ENCODE measurements around the gene DAZL. TPM values are rescaled to one million over a fixed set of nuclear protein-coding genes. Genes with fewer than 3 reads are reported as not detected.

DAZL gene, protein sequence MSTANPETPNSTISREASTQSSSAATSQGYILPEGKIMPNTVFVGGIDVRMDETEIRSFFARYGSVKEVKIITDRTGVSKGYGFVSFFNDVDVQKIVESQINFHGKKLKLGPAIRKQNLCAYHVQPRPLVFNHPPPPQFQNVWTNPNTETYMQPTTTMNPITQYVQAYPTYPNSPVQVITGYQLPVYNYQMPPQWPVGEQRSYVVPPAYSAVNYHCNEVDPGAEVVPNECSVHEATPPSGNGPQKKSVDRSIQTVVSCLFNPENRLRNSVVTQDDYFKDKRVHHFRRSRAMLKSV
- 21.2 and 21.7 TPM in 2 replicates for total RNA-seq (2021)
- long read RNA-seq, transcript DAZL-202 (11 exons, 3,050 nt) = major isoform, 5 of 276 reads
- long read RNA-seq, partial matches to known transcripts = 149 of 276 reads
- long read RNA-seq, other reads (novel, unspliced or antisense) = 122 of 276 reads

GRCh38 chr3:16604887-16605602 lies at the start of gene DAZL:
Gene DAZL, minus strand, starts transcription at chr3:16605423. Its CDS starts 218 bp downstream, at chr3:16605205.
- Histone ChIP-seq H4K20me1 (ENCODE audit: control insufficient read depth, insufficient read depth, insufficient read length) (no peaks in the 10 kb centered on the region), H4K8ac (replicated peaks; ENCODE audit: insufficient read length, low read depth, low read length) (no peak within 1 kb of the TSS), H3K4ac (ENCODE audit: low read depth, low read length) (no peak within 1 kb of the TSS), H3K27me3 (ENCODE audit: insufficient read depth, low read length) (no peaks in the 10 kb centered on the region), H3K23me2 (ENCODE audit: insufficient read length, low read depth, low read length, poor library complexity, severe bottlenecking) (no peaks in the 10 kb centered on the region), H2BK120ac (ENCODE audit: low read depth, low read length, poor library complexity, severe bottlenecking) (no peak within 1 kb of the TSS), H2BK15ac (ENCODE audit: low read depth, low read length) (no peak within 1 kb of the TSS), H2BK12ac (ENCODE audit: insufficient read length, low read depth, low read length) (no peak within 1 kb of the TSS), H4K91ac (ENCODE audit: insufficient read length, low read depth, low read length) (no peak within 1 kb of the TSS), H3K4me1 (ENCODE audit: insufficient read depth, low read length) (peaks cover 2% of the 10 kb centered on the region; the same call in 1 of the 2 replicates), H3K9ac (ENCODE audit: extremely low read depth, insufficient read length, low read length) (no peak within 1 kb of the TSS), H3K4me2 (ENCODE audit: insufficient read depth, insufficient read length, low read length) (no peak within 1 kb of the TSS), H2AFZ (ENCODE audit: low read length) (no peak within 1 kb of the TSS), H3K14ac (ENCODE audit: insufficient read depth, low read length) (no peak within 1 kb of the TSS; the same call in 1 of the 2 replicates), H3K27ac (ENCODE audit: insufficient read length, low read depth, low read length) (no peak within 1 kb of the TSS), H3K18ac (ENCODE audit: insufficient read length, low read depth, low read length) (no peak within 1 kb of the TSS), H3K56ac (ENCODE audit: insufficient read length, low read depth, low read length) (no peak within 1 kb of the TSS), H3K23ac (ENCODE audit: insufficient read length, low read depth, low read length) (no peak within 1 kb of the TSS), H2BK20ac (ENCODE audit: low read depth, low read length, poor library complexity, severe bottlenecking) (no peak within 1 kb of the TSS), H2BK5ac (ENCODE audit: insufficient read length, low read length) (no peak within 1 kb of the TSS), H2AK5ac (ENCODE audit: insufficient read length, low read length) (no peak within 1 kb of the TSS), H3K79me1 (ENCODE audit: insufficient read depth, low read depth, low read length, poor library complexity, severe bottlenecking) (no peaks in the 10 kb centered on the region), H3K79me2 (ENCODE audit: insufficient read depth, low read length) (no peaks in the 10 kb centered on the region), H3T11ph (ENCODE audit: low read length) (no peak within 1 kb of the TSS), H3K9me3 (ENCODE audit: control insufficient read depth, low read depth, low read length) (no peaks in the 10 kb centered on the region), H4K5ac (ENCODE audit: insufficient read length, low read depth, low read length) (no peak within 1 kb of the TSS)
- TF ChIP-seq, protein P1, sequence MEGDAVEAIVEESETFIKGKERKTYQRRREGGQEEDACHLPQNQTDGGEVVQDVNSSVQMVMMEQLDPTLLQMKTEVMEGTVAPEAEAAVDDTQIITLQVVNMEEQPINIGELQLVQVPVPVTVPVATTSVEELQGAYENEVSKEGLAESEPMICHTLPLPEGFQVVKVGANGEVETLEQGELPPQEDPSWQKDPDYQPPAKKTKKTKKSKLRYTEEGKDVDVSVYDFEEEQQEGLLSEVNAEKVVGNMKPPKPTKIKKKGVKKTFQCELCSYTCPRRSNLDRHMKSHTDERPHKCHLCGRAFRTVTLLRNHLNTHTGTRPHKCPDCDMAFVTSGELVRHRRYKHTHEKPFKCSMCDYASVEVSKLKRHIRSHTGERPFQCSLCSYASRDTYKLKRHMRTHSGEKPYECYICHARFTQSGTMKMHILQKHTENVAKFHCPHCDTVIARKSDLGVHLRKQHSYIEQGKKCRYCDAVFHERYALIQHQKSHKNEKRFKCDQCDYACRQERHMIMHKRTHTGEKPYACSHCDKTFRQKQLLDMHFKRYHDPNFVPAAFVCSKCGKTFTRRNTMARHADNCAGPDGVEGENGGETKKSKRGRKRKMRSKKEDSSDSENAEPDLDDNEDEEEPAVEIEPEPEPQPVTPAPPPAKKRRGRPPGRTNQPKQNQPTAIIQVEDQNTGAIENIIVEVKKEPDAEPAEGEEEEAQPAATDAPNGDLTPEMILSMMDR (conservative IDR thresholded peaks at IDR 0.05) = no peak
- no peak for DNase-seq
- Mint-ChIP-seq H3K36me3 (ENCODE audit: insufficient read depth in 1 of 3, low read depth in 3 of 3) (peaks cover 2 to 14% (median 11%) of the 10 kb centered on the region in 3 experiments; a peak in 5 of 7 replicates), H3K27me3 (ENCODE audit: low read depth) (no peaks in the 10 kb centered on the region), H3K9me3 (peaks cover 11% of the 10 kb centered on the region in 2 experiments; a peak in 4 of 5 replicates), H3K4me1 (peaks cover 52 to 57% of the 10 kb centered on the region in 2 experiments), H3K4me3 (no peak within 1 kb of the TSS), H3K27ac (peak within 1 kb of the TSS in 2 of 3 experiments; percentile 46 to 70; a peak in 6 of 7 replicates)
- no CpG with 5 or more reads among the region's 63 CpGs for WGBS (ENCODE audit: extremely low coverage, insufficient read length, low lambda C conversion rate)

Measured in H9 (cell line).